ENCODE results near the gene PRPH.

Gene PRPH

DNA sequence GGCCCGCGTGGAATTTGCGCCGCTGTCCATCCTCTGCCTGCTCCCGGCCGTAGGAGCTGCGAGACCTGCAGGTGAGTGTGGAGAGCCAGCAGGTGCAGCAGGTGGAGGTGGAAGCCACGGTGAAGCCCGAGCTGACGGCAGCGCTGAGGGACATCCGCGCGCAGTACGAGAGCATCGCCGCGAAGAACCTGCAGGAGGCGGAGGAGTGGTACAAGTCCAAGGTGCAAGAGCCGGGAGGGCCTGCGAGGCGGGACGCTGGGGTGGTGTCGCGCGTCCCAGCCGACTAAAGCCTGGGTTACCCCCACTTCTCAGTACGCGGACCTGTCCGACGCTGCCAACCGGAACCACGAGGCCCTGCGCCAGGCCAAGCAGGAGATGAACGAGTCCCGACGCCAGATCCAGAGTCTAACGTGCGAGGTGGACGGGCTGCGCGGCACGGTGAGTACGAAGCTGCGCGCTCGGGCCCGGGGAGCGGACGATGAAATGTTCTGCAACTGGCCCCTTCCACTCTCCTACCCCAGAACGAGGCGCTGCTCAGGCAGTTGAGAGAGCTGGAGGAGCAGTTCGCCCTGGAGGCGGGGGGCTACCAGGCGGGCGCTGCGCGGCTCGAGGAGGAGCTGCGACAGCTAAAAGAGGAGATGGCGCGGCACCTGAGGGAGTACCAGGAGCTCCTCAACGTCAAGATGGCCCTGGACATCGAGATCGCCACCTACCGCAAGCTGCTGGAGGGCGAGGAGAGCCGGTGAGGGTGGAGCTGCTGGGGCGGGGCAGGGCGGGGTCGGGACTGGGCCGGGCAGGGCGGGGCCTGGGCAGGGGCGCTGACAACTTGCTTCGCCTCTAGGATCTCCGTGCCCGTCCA lies 2.1 kb downstream of the PRPH start:
- DNase-seq (ENCODE audit: low read depth, low spot score): no peak
- TF ChIP-seq, protein P1, sequence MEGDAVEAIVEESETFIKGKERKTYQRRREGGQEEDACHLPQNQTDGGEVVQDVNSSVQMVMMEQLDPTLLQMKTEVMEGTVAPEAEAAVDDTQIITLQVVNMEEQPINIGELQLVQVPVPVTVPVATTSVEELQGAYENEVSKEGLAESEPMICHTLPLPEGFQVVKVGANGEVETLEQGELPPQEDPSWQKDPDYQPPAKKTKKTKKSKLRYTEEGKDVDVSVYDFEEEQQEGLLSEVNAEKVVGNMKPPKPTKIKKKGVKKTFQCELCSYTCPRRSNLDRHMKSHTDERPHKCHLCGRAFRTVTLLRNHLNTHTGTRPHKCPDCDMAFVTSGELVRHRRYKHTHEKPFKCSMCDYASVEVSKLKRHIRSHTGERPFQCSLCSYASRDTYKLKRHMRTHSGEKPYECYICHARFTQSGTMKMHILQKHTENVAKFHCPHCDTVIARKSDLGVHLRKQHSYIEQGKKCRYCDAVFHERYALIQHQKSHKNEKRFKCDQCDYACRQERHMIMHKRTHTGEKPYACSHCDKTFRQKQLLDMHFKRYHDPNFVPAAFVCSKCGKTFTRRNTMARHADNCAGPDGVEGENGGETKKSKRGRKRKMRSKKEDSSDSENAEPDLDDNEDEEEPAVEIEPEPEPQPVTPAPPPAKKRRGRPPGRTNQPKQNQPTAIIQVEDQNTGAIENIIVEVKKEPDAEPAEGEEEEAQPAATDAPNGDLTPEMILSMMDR (IDR thresholded peaks at IDR 0.05; ENCODE audit: insufficient read depth, low read length, missing control alignments): peak; percentile 8
- H3K4me3 ChIP-seq (ENCODE audit: low read depth, low read length): no peak overlapping the region; the same call in 1 of the 2 replicates
- ChIA-PET CTCF (interaction anchor here (0.6 to 14.8 kb wide), 16 partner anchors 8 to 346 kb away, joined by 3 to 289 read pairs (median 5); partner anchors contain the start of genes C1QL4, DNAJC22 and TROAP), POLR2A (no interaction called here)

DNA sequence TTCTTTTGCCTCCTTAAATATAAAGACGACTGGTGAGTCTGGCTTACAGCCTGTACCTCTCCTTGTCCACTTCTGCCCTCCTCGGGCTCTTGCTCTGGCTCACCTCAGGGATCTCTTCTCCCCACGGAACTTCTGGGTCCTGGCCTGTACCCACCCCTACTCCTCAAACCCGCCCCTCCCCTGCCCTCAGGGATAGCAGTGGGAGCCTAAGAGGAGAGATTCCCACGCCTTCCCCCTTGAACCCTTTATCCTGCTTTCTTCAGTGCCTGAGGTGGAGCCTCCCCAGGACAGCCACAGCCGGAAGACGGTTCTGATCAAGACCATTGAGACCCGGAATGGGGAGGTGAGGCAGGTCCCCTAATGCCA lies 2.7 kb downstream of the PRPH start:
- DNase-seq (ENCODE audit: low read depth, low spot score): no peak
- TF ChIP-seq, protein P1 (IDR thresholded peaks at IDR 0.05; ENCODE audit: insufficient read depth, low read length, missing control alignments): no peak
- H3K4me3 ChIP-seq (ENCODE audit: low read depth, low read length): no peak overlapping the region
- ChIA-PET CTCF (interaction anchor here (1.4 to 14.8 kb wide), 10 partner anchors 9 to 72 kb away, joined by 4 to 289 read pairs (median 12); partner anchors contain the start of genes C1QL4, DNAJC22 and TROAP), POLR2A (no interaction called here)

DNA sequence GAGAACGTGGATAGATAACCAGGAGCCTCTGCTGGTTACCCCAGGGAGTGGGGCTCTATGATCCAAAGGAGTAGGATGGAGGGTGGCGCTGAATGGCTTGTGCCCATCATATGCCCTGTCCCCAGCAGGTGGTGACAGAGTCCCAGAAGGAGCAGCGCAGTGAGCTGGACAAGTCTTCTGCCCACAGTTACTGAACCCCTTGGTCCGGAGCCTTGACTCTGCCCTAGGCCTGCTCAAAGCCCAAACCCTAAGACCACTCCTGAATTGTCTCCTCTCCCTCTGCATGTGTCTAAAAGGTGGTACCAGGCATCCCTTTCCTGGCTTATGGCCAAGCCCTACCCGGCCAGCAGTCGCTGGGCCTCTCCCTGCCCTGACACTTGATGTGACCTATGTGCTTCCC lies 3.2 kb downstream of the PRPH start:
- POLR2A ChIA-PET: no interaction called here
- TF ChIP-seq, protein P1 (IDR thresholded peaks at IDR 0.05; ENCODE audit: insufficient read depth, low read length, missing control alignments): no peak
- no peak for DNase-seq (ENCODE audit: low read depth, low spot score)
- CTCF ChIA-PET: interaction anchor here (1.3 to 7.2 kb wide), 4 partner anchors 9 to 60 kb away, joined by 4 to 51 read pairs (median 7); no protein-coding TSS in a partner anchor
- no peak overlapping the region for H3K4me3 ChIP-seq (ENCODE audit: low read depth, low read length)

DNA sequence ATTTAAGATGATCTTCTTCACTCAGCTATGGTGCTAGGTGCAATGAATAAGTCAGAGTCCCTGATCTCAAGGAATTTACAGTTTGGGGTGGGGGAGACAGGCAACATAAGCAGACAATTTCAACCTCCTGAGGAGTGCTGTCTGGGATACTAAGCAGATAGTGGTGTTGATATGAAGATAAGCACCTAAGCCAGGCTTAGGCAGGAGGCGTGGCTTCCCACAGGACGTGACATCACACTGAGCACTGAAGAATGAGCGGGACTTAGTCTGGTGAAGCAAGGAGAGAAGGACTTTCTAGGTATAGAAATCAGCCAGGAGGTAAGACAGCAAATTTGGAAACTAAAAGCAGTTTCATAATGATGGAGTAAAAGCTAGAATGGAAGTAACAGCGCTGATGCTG lies 6.8 kb downstream of the PRPH start:
- ChIA-PET POLR2A (no interaction called here), CTCF (interaction anchor here (0.7 to 2.3 kb wide), 6 partner anchors 12 to 46 kb away, joined by 3 to 10 read pairs (median 5); no protein-coding TSS in a partner anchor)
- H3K4me3 ChIP-seq (ENCODE audit: low read depth, low read length): no peak overlapping the region
- DNase-seq (ENCODE audit: low read depth, low spot score): no peak
- TF ChIP-seq, protein P1 (IDR thresholded peaks at IDR 0.05; ENCODE audit: insufficient read depth, low read length, missing control alignments): no peak

DNA sequence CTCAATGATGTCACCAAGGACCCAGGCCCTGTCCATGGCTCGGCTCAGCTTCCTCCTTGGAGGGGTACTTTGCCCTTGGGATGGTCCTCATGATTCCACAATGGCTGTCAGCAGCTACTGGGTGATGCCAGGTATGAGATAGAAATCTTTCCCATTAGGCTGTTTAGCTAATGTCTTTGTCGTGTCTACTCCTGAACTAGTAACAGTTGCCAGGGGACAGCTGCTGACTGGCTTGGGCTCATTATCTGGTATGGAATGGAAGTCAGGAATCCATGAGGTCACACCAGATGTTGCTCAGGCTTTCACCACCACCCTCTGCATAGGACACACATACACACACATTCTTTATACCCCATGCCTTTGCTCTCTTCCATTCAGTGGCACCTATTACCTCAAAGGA lies 9.2 kb downstream of the PRPH start:
- ChIA-PET POLR2A (interaction anchor here (1.0 kb wide), 1 partner anchor 19 kb away, joined by 3 read pairs; the partner anchor contains the start of gene TROAP), CTCF (interaction anchor here (1.0 to 3.1 kb wide), 5 partner anchors 10 to 43 kb away, joined by 5 to 25 read pairs (median 5); partner anchors contain the start of genes DNAJC22 and PRPH)
- peak; percentile 21 for DNase-seq (ENCODE audit: low read depth, low spot score)
- H3K4me3 ChIP-seq (ENCODE audit: low read depth, low read length): no peak overlapping the region
- TF ChIP-seq, protein P1 (IDR thresholded peaks at IDR 0.05; ENCODE audit: insufficient read depth, low read length, missing control alignments): no peak
